Measurements from ENCODE around the gene TGFB1I1.
"Not testable (repeated sequence)": the region's sequence is repeated elsewhere in the genome, so short reads cannot be mapped to it uniquely, and the experiment has no call there.

TGFB1I1 gene

DNA sequence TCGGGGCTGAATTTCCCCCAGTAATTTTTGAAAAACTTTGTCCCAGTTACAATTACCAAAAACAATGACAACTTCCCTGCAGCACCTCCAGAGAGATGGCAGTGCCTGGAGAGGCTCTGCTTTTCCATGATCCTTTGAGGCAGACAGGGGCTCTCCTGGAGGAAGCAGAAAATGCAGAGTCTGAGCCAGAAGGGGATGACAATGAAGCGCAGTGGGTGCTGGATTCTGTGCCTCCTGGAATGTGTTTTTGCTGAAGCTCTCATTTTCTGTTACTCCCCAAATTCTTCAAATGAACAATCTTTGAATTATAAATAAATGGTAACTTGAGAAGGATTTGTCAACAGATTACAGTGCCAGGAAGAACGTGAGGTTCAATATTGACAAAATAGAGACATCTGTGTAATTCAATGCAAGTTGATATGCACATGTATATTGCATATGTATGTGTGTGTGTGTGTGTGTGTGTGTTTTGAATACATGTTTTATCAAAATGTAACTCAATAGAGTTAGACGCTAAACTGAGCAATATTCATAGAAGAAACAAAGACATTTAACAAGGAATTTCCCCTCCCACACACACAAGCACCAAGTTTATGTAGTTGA is 45.9 kb downstream of the TGFB1I1 start:
- no peak for DNase-seq (ENCODE audit: low spot score)

DNA sequence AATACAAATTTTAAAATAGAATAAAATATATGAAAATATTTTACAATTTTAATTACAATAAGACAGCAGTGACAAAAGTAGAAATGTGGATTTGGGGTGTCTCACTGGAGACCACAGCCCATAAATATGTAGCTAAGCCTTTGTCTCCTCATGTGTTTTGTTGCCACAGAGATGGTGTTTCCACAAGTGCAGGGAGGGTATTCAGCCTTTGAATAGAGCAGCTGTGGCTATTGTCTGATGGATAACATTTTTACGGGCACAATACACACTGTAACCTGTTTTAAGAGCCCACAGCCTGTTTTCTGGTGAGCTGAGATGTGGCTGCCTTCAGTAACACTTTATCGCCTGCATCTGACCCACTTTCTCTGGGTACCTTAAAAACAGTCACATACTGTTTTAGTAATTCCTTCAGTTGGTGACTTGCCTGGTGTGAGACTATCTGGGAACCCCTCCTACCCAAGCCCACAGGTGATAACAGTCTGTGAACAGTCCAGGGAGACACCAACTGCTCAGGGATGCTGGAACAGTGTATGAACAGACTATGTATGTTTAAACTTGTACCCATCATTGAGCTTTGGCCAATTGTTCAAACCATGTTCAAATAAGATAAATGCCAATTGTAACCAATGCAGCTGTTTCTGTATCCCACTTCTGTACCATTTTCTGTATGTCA is 47.9 kb downstream of the TGFB1I1 start:
- no peak for DNase-seq (ENCODE audit: low spot score)

DNA sequence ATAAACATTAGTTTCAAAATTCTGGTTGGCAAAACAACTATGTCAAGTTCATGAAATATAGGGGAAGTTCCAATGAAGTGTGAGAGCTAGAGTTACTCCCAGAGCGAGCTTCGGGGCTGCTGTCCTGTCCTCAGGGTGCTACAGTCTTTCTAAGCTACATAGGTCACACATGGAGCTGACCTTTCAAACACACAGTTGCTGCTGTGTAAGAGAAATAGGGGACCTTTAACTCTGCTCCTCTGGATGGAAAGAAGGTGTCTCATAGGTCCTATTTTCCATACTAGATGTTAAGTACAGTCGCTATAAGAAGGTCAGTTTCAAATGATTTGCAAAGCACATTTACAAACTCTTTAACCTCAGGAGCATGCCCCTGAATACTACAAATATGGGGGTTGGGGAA is 49.4 kb downstream of the TGFB1I1 start:
- no peak for DNase-seq (ENCODE audit: low spot score)

DNA sequence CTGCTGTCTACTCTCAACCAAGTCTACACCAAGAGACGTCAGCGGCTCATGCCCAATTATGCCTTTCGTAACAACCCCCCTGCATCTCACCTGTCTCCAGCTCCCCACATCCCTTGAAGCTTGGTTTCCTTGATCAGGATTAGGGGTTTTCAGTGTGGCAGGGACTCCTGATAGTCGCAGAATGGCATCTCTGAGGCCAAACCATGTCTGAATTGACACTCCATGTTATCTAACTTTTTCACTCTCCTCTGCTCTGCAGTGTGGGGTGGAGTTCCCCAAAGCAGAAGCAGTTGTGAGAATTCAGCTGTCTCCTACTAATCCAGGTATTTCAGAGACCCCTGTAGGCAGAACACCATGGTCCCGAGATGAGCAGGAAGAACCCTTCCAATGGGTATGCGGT is 50.1 kb downstream of the TGFB1I1 start:
- no peak for DNase-seq (ENCODE audit: low spot score)

DNA sequence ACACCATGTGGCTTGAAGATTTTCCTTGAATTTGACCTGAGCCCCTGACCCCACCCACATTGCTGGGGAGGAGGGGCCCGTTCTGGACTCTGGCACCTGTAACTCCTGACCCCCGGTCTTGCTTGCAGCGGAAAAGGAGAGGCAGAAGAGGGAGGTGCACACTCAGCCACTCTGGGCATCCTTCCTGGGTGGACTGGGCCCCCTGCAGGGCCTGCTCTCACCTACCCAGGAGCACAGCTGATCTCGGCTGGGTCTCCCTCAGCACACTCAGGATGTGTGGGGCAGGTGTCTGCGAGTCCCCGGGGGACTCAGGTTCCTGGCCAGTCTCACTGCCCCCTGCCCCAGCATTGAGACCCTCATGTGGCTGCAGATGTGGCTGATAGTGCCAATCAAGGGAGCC is 51.8 kb downstream of the TGFB1I1 start:
- DNase-seq (ENCODE audit: low spot score): not testable (repeated sequence)

DNA sequence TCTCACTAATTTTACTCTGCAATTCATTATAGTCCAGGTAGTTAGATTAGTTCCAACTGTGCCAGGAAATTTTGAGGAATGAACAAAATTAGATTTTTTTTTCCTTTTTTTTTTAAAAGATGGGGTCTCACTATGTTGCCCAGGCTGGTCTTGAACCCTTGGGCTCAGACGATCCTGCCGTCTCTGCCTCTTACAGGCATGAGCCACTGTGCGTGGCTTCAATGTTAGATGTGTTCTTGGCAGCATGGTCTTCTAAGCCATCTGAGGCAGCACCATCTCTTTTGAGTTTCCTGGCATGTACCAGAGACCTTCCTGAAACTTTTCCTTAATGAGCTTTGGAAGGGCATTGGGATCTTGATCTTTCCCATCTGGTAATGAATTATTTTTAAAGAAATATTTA is 53.2 kb downstream of the TGFB1I1 start:
- DNase-seq (ENCODE audit: low spot score): no peak

All from NAMALWA (cell line).